GM10266 (cell line): ENCODE results near the gene STMP1.
"Not testable (repeated sequence)": the region's sequence is repeated elsewhere in the genome, so short reads cannot be mapped to it uniquely, and the experiment has no call there.

Experiments used
- DNase-seq: peaks from one replicate; pipeline ENCODE4 v3.0.0; 2012; ENCODE audit errors: extremely low spot score
- CTCF ChIP-seq: IDR thresholded peaks from 2 replicates; pipeline ENCODE4 v1.5.1; 2012; ENCODE audit warnings: mild to moderate bottlenecking, low read depth; ENCODE audit not compliant: control insufficient read depth, insufficient read depth; ENCODE audit errors: missing control alignments

Gene STMP1

DNA sequence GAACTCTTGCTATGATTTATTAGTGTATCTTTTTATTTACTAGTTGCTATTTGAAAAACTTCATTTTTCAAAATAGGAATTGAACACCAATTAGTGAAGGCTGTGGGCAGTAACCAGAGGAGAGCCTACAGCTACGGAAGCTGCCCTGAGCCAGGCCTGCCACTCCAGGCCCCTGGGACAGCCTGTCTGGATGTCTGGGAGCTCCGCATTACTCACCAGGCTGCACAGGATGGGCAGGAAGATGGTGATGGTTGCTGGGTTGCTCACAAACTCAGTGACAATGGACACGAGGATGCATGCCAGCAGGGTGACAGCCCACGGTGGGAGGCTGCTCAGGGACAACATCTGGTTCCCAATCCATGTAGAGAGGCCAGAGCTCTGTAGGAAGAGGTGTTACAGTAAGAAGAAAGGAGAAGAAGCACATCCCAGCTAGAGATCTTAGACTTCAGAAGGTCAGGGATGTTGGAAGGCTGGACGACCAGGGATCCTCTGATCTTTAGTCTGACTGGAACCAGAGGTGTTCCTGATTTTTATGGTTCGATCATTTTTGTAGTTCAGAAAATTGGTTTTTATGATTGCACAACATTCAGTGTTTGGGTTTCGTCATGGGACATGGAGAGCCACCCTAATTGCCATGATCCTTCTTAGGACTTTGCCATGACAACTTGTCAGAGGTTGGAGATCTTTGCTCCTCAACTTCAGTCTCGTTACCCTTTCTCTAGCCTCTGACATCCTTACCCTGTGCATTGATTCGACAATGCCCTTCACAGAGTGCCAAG lies 23.2 kb downstream of the STMP1 start:
- TF ChIP-seq CTCF = no peak
- DNase-seq = no peak

- DNase-seq = no peak
- no peak for TF ChIP-seq CTCF
Measured at GRCh38 chr7:135687466-135687865, 25.2 kb downstream of the STMP1 start.

DNA sequence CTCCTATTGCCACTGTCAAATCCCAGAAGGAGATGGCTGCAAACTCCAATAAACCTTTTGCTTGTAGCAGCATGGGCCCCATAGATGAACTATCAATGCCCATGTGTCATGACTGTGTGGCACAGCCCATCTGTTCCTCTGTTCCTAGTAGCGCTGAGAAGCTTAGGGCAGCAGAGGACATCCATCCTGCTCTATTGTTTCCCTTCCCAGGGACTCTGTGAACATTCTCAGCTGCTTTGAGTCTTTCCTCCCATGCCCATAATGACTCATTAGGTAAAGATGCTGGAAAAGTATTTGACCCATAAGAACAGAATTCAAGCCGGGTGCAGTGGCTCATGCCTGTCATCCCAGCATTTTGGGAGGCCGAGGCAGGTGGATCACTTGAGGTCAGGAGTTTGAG lies 28.3 kb downstream of the STMP1 start:
- no peak for DNase-seq
- no peak for TF ChIP-seq CTCF

- TF ChIP-seq CTCF = no peak
- no peak for DNase-seq
Measured at GRCh38 chr7:135692055-135692454, 29.7 kb downstream of the STMP1 start.

- DNase-seq = not testable (repeated sequence)
Measured at GRCh38 chr7:135692606-135693005, 30.3 kb downstream of the STMP1 start.

- no peak for TF ChIP-seq CTCF
- no peak for DNase-seq
Measured at GRCh38 chr7:135693558-135693957, 31.2 kb downstream of the STMP1 start.

- TF ChIP-seq CTCF = no peak
- DNase-seq = no peak
Measured at GRCh38 chr7:135697276-135698049, 35.1 kb downstream of the STMP1 start.
